Measurements from ENCODE around the gene PLSCR1. TPM values are rescaled to one million over a fixed set of nuclear protein-coding genes. Genes with fewer than 3 reads are reported as not detected.
A peak's percentile ranks its signal among the peaks of the same experiment; 100 is the strongest.
"Not testable (repeated sequence)": the region's sequence is repeated elsewhere in the genome, so short reads cannot be mapped to it uniquely, and the experiment has no call there.

PLSCR1 gene
- polyA plus RNA-seq, 6 donors from 2014 or later, result 26.9 to 48.3 (median 34.4) TPM

GRCh38 chr3:146522174-146523158 is 21.9 kb downstream of the PLSCR1 start:
- Mint-ChIP-seq H3K36me3 (peaks cover 13 to 21% of the 10 kb centered on the region in 2 donors), H3K27ac (peak overlapping the region in 3 of 6 donors; percentile 23 to 57 (median 57))
- not testable (repeated sequence) for H3K9me3 Mint-ChIP-seq; H3K4me3 Mint-ChIP-seq; DNase-seq; H3K27me3 Mint-ChIP-seq; ATAC-seq (ENCODE audit: low read depth in 2 of 2); H3K4me1 Mint-ChIP-seq

GRCh38 chr3:146521394-146521793 is 23.0 kb downstream of the PLSCR1 start:
- Mint-ChIP-seq H3K9me3 (no peaks in the 10 kb centered on the region), H3K4me3 (peak overlapping the region in 1 of 8 donors; percentile 31), H3K4me1 (no peaks in the 10 kb centered on the region), H3K27me3 (no peaks in the 10 kb centered on the region), H3K36me3 (peaks cover 13 to 25% of the 10 kb centered on the region in 2 donors), H3K27ac (peak overlapping the region in 1 of 6 donors; percentile 23)
- no peak for DNase-seq
- no peak for ATAC-seq (ENCODE audit: low read depth in 2 of 2)

GRCh38 chr3:146519810-146520209 is 24.6 kb downstream of the PLSCR1 start:
- H3K4me1 Mint-ChIP-seq, result no peaks in the 10 kb centered on the region
- no peak overlapping the region for H3K27ac Mint-ChIP-seq
- H3K9me3 Mint-ChIP-seq, result no peaks in the 10 kb centered on the region
- no peaks in the 10 kb centered on the region for H3K27me3 Mint-ChIP-seq
- ATAC-seq (ENCODE audit: low read depth in 2 of 2), result no peak
- DNase-seq, result no peak
- H3K4me3 Mint-ChIP-seq, result no peak overlapping the region
- H3K36me3 Mint-ChIP-seq, result peaks cover 13 to 27% of the 10 kb centered on the region in 2 donors

GRCh38 chr3:146517684-146518435 is 26.5 kb downstream of the PLSCR1 start:
- no peaks in the 10 kb centered on the region for H3K4me1 Mint-ChIP-seq
- H3K36me3 Mint-ChIP-seq, result peaks cover 13 to 28% of the 10 kb centered on the region in 2 donors
- H3K27me3 Mint-ChIP-seq, result no peaks in the 10 kb centered on the region
- DNase-seq (no peak), ATAC-seq (ENCODE audit: low read depth in 2 of 2) (no peak)
- H3K27ac Mint-ChIP-seq, result no peak overlapping the region
- H3K4me3 Mint-ChIP-seq, result no peak overlapping the region
- H3K9me3 Mint-ChIP-seq, result no peaks in the 10 kb centered on the region

GRCh38 chr3:146513386-146514051 is 30.9 kb downstream of the PLSCR1 start:
- Mint-ChIP-seq H3K4me1 (no peaks in the 10 kb centered on the region), H3K36me3 (peaks cover 0 to 13% of the 10 kb centered on the region in 2 donors), H3K27ac (peak overlapping the region in 1 of 6 donors; percentile 44), H3K9me3 (no peaks in the 10 kb centered on the region), H3K27me3 (no peaks in the 10 kb centered on the region), H3K4me3 (no peak overlapping the region)
- no peak for ATAC-seq (ENCODE audit: low read depth in 2 of 2)
- no peak for DNase-seq

GRCh38 chr3:146511402-146512134 is 32.8 kb downstream of the PLSCR1 start:
- ATAC-seq (ENCODE audit: low read depth in 2 of 2) (no peak), DNase-seq (no peak)
- peaks cover 0 to 11% of the 10 kb centered on the region in 2 donors for H3K36me3 Mint-ChIP-seq
- no peaks in the 10 kb centered on the region for H3K4me1 Mint-ChIP-seq
- no peak overlapping the region for H3K27ac Mint-ChIP-seq
- H3K27me3 Mint-ChIP-seq, result no peaks in the 10 kb centered on the region
- no peak overlapping the region for H3K4me3 Mint-ChIP-seq
- no peaks in the 10 kb centered on the region for H3K9me3 Mint-ChIP-seq

GRCh38 chr3:146507331-146508120 is 36.9 kb downstream of the PLSCR1 start:
- DNase-seq, result no peak
- H3K4me1 Mint-ChIP-seq, result no peaks in the 10 kb centered on the region
- no peaks in the 10 kb centered on the region for H3K36me3 Mint-ChIP-seq
- no peak for ATAC-seq (ENCODE audit: low read depth in 2 of 2)
- H3K4me3 Mint-ChIP-seq, result no peak overlapping the region
- H3K27me3 Mint-ChIP-seq, result no peaks in the 10 kb centered on the region
- peaks cover 0 to 5% (median 0%) of the 10 kb centered on the region in 7 donors for H3K9me3 Mint-ChIP-seq
- H3K27ac Mint-ChIP-seq, result peak overlapping the region in 1 of 6 donors; percentile 15

- no peaks in the 10 kb centered on the region for H3K4me1 Mint-ChIP-seq
- no peaks in the 10 kb centered on the region for H3K36me3 Mint-ChIP-seq
- DNase-seq, result no peak
- H3K4me3 Mint-ChIP-seq, result no peak overlapping the region
- H3K9me3 Mint-ChIP-seq, result peaks cover 0 to 5% (median 0%) of the 10 kb centered on the region in 7 donors
- H3K27ac Mint-ChIP-seq, result no peak overlapping the region
- no peak for ATAC-seq (ENCODE audit: low read depth in 2 of 2)
- no peaks in the 10 kb centered on the region for H3K27me3 Mint-ChIP-seq
These were observed 38.9 kb downstream of the PLSCR1 start for GRCh38 chr3:146505516-146505915.

- Mint-ChIP-seq H3K4me1 (no peaks in the 10 kb centered on the region), H3K36me3 (no peaks in the 10 kb centered on the region), H3K27ac (no peak overlapping the region), H3K4me3 (no peak overlapping the region), H3K27me3 (no peaks in the 10 kb centered on the region), H3K9me3 (peaks cover 0 to 5% (median 0%) of the 10 kb centered on the region in 7 donors)
- DNase-seq (no peak), ATAC-seq (ENCODE audit: low read depth in 2 of 2) (no peak)
These were observed 39.8 kb downstream of the PLSCR1 start for GRCh38 chr3:146504498-146505197.

GRCh38 chr3:146503461-146504202 is 40.8 kb downstream of the PLSCR1 start:
- no peak overlapping the region for H3K27ac Mint-ChIP-seq
- no peak overlapping the region for H3K4me3 Mint-ChIP-seq
- peaks cover 0 to 5% (median 0%) of the 10 kb centered on the region in 7 donors for H3K9me3 Mint-ChIP-seq
- ATAC-seq (ENCODE audit: low read depth in 2 of 2) (no peak), DNase-seq (no peak)
- no peaks in the 10 kb centered on the region for H3K27me3 Mint-ChIP-seq
- H3K36me3 Mint-ChIP-seq, result no peaks in the 10 kb centered on the region
- no peaks in the 10 kb centered on the region for H3K4me1 Mint-ChIP-seq

- H3K9me3 Mint-ChIP-seq, result peaks cover 0 to 5% (median 2%) of the 10 kb centered on the region in 7 donors
- no peak for ATAC-seq (ENCODE audit: low read depth in 2 of 2)
- no peak for DNase-seq
- no peaks in the 10 kb centered on the region for H3K36me3 Mint-ChIP-seq
- H3K4me1 Mint-ChIP-seq, result no peaks in the 10 kb centered on the region
- H3K4me3 Mint-ChIP-seq, result no peak overlapping the region
- H3K27me3 Mint-ChIP-seq, result no peaks in the 10 kb centered on the region
- no peak overlapping the region for H3K27ac Mint-ChIP-seq
These were observed 41.4 kb downstream of the PLSCR1 start for GRCh38 chr3:146502887-146503460.

Data from naive B cell (primary cell).